Amniotic epithelial cell (primary cell): Measurements from ENCODE around the gene MISP.
"Not testable (repeated sequence)": the region's sequence is repeated elsewhere in the genome, so short reads cannot be mapped to it uniquely, and the experiment has no call there.

Source experiments
- DNase-seq: peaks from one replicate; pipeline ENCODE4 v3.0.0-alpha.2; 2010; ENCODE audit warnings: low read depth

Gene MISP, protein sequence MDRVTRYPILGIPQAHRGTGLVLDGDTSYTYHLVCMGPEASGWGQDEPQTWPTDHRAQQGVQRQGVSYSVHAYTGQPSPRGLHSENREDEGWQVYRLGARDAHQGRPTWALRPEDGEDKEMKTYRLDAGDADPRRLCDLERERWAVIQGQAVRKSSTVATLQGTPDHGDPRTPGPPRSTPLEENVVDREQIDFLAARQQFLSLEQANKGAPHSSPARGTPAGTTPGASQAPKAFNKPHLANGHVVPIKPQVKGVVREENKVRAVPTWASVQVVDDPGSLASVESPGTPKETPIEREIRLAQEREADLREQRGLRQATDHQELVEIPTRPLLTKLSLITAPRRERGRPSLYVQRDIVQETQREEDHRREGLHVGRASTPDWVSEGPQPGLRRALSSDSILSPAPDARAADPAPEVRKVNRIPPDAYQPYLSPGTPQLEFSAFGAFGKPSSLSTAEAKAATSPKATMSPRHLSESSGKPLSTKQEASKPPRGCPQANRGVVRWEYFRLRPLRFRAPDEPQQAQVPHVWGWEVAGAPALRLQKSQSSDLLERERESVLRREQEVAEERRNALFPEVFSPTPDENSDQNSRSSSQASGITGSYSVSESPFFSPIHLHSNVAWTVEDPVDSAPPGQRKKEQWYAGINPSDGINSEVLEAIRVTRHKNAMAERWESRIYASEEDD

DNA sequence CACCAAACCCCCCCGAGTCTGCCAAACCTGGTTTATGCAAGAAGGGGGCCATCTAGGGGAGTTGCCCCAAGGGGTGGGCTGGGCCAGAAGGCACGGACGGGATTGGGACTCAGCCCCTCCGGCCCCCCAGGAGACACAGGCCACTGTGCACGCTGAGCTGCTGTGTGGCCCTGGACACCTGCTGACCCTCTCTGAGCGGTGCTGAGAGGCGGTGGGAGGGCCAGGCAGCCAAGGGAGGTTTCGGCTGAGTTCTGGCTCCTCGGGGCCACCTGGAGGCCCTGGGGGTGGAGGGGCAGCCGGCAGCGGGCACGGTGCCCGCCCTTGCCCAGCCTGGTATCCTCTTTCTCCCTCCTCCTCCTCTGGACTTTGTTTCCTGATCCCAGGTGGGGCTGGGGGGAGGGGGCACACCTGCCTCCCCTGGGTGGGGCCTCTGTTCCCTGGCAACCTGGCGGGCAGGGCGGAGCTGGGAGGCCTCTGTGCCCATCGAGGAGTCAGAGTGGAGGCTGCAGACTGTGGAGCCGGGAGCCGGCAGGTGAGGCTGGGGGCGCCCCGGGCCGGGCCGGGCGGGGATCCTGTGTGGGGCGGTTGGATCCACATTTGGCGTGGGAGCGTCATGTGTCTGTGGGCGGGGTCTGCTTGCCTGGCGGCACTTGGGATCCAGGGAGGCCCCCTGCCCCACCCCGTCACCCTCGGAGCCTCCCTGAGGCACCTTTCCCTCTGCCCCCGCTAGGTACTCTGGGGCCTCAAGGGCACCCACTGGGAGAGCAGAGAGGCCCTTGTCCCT lies at the start of gene MISP:
Gene MISP (plus strand): TSS at position 473 of the 784 bp plus-strand sequence. CDS start 5,835 bp downstream, outside the sequence.
- no peak for DNase-seq

DNA sequence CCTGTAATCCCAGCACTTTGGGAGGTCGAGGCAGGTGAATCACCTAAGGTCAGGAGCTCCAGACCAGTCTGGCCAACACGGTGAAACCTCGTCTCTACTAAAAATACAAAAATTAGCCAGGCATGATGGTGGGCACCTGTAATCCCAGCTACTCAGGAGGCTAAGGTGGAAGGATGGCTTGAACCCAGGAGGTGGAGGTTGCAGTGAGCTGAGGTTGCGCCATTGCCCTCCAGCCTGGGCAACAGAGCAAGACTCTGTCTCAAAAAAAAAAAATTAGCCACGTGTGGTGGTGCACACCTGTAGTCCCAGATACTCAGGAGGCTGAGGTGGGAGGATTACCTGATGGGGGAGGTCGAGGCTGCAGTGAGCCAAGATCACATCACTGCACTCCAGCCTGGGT lies 48.1 kb upstream of the MISP start:
- not testable (repeated sequence) for DNase-seq

DNA sequence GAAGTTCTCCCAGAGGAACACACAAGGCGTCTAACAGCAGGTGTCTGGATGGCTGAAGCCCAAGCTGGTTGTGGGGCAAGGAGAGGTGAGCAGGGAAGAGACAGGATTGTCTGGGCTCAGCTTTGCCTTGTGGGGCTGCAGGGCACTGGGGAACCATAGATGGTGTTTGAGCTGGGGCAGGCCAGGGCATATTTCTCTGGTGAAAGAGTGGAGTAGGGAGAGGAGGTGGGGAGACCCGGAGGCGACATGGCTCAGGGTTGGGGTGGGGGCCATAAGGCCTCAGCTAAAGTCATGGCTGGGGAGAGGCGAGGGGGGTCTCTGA lies 47.6 kb upstream of the MISP start:
- no peak for DNase-seq

DNA sequence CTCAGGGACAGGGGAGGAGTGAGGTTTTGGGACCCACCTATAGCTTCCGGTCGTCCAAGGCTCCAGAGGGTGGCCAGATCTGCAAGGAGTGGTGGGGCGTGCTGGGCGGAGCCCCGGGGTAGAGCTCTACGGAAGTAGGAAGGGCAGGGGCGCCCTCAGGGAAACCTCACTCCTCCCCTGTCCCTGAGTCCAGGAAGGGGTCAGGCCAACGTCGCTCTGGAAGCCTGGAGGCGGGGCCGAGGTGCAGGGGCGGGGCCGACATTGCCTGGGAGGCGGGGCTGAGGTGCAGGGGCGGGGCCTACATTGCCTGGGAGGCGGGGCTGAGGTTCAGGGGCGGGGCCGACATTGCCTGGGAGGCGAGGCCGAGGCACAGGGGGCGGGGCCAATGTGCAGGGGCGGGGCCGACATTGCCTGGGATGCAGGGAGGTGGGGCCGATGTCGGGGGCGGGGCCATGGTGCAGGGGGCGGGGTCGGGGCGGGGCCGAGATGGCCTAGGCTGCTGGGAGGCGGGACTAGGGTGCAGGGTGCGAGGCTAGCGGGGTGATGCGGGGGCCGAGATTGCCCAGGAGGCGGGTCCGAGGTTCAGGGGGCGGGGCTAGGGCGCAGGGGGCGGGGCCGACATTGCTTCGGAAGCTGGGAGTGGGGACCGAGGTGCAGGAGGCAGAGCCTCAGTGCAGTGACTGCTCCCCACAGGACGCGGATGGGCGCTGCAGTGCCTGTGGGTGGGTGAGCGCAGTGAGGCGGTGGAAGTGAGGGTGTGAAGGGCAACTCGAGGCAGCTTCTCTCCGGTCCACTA lies 47.1 kb upstream of the MISP start:
- DNase-seq: peak; percentile 37

DNA sequence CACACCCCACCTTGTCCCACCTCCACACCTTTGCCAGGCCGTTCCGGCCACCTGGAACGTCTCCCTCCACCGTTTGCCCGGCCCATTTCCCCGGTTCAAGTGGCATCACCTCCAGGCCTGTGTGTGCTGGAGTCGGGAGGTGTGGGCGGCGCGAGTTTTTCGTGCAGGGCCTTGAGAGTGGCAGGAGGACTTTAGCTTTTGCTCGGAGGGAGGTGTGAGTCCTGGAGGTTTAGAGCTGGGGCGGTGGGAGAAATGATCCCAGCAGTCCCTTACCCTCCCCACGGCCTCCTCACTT lies 46.5 kb upstream of the MISP start:
- no peak for DNase-seq

DNA sequence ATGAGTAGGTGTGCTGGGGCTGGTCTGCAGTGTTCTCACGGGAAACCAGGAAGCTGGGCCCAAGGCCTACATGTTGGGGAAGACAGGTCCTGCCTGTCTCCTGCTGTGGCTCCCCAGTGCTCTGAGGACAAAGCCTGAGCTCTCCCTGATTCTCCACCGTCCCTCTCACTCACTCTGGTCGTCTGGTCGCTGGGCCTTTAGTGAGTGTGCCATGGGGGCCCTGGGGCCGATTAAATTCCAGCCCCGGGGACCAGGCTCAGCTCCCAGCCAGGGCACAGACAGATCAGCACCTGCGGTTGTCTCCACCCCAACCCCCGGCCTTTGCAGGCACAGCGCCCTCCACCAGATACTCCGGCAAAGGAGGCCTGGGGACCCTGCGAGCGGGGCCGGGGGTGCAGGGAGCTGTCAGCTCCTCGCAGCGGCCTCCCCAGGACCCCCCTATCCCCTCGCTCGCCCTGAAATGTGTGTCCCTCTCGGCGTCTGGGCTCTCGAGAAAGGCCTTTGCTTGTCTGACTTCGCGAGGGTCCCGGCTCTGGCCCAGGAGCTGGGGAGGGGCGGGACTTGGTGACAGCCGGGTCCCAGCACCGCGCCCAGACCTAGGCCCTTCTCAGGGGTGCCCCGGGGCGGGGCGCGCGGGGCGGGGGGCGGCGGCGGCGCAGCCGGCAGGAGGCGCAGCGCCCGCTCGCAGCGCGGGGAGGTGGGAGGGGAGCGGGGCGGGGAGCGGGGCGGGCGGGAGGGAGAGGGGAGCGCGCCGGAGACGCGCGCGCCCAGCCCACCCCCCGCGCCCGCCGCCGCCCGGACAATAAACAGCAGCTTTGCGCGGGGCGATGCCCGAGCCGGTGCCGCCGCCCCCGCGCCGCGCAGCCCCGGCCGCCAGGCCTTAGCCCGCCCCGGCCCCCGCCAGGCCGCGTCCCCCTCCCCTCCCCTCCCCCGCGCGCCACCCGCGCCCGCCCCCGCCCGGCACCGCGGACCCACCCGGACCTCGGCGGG lies 42.5 kb upstream of the MISP start, which contains the start of gene PALM:
Gene PALM (plus strand): TSS at position 782 of the 990 bp plus-strand sequence. CDS start 212 bp downstream, outside the sequence.
- DNase-seq: no peak

DNA sequence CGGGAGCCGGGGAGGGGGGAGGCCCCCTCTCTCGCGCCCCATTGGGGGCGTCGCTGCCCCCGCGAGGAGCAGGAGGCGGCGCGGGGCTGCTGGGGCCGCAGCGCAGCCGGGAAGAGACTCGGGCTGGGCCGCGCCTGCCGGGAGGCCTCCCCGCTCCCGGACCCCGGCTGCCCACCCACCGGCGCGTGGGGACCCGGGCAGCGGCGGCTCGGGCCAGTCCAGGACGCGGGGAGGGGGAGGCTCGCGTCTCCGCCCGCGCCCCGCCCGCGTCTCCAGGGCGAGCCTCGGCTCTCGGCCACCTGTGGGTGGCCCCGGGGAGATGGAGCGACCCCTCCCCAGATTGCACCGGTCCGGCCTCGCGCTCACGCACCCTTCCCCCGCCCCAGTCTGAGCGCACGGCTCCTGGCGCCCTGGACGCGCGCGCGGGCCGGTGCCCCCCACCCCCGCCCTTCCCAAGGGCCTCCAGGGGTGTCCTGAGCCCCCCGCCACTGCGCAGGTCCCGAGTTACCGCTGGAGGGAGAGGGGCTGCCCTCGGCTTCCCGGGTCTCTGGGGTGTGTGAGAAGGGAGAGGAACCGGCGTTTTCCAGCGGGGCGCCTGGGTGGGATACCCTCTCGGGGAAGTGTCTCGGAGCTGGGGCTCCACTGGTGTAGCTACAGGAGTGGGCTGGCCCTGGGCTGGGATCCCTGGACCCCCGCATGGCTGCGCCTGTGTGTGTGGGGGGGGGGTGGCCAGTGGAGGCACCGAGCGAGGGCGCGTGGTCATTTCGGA lies 41.5 kb upstream of the MISP start:
- no peak for DNase-seq

DNA sequence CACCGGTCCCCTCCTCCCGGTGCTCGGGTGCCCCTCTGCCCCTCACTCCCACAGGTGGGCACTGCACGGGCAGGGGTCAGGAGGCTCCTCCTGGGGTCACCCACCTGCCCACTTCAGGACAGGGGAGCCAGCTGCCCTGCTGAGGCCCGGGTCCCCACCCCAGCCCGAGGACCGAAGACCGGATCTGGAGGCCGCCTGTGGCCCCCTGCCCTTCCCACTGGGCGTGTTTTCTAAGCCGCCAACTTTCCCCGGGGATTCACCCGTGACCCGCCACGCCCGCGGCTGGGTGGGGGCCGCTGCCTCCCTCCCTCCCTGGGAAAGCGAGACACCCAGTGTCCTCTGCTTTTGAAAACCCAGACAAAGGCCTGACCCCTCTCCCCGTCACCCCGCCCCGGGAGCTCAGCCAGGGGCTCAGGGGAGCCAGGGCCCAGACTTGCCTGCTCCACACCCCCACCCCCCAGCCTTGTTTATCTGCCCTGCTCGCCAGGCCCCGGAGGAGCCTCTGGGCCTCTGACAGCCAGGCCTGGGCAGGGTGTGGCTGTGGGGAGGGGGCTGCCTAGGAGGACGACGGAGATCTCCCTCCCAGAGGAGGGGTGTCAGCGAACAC lies 40.8 kb upstream of the MISP start:
- DNase-seq: no peak

DNA sequence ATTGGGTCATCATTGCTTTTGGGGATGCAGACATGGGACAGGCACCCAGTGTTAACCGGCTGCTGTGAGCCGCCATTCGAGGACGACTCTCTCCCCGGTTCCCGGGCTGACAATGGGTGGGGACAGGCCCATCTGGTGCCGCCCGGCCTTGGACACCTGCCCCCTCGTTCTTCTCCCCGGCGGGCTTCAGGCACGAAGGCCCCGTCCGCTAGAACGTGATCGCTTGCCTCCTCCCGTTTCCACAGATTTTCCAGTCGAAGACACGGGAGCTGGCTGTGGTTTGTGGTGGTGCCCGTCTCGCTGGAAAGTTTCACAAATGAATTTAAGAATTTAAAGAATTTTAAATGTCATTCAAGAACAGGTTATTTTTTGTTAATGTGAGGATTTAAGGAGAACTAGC lies 40.1 kb upstream of the MISP start:
- peak; percentile 39 for DNase-seq

DNA sequence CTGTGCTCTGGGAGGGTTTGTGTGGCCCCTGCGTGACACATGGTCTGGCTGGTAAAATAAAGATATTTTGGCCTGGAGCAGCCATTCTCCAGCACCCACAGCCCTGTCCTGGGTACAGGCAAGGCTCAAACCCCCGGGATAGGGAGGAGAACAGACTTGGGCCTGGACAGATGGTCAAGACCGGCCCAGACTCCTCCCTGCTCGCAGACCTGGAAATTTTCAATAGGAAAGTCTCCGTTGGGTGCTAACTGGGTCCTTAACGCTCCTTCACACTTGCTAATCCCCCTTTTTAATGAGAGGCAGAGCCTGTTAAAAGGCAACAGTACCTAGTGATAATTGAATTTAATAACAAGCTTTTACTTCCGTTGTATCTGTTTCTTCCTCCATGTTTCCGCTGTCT lies 39.7 kb upstream of the MISP start:
- DNase-seq: no peak

DNA sequence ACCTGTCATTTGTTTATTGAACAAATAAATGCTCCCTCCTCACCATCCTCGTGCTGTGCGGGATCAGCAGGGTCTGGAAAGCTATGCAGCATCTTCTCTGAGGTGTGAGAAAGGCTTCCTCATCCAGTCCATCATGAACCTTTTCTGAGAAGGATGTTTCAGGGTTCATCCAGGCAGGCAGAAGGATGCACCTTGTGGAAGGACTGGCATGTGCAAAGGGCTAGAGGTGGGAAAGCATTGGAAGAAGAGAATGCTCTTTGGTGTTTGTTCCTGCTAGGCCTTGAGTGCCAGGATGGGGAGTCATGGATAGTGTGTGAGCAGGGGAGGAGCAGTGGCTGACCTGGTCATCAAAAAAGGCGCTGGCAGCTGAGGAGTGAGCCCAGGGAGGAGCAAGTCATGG lies 35.6 kb upstream of the MISP start:
- no peak for DNase-seq

DNA sequence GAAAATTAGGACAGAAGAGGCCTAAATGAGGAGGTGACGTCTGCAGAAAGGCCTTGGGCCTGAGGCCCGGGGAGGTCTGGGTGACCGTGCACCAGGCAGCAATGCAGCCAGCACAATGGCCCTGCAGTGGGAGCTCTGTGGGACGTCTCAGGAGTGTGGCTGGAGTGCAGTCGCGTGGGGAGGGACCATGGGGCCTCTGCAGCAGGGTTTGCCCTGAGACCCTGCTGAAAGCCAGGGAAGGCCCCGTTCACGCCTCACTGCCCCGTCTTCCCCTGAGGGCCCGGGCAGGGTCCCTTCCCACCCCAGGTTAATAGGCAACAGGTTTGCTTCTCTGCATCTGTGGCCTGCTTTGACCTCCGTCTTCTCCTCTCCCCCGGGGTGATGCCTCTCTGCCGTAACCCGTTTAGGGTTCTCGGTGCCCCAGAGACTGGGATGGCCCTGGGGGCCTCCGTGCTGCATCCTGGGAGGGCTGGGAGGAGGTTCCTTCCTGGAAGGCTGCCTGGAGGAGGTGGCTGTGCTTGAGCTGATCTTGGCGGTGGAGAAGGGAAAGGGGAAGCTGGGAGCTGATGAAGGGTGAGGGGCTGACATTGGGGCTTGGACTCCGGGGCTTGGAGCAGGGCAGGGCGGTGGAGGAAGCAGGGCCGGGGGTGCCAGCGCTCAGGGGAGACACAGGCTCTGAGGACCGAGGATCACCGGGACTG lies 32.5 kb upstream of the MISP start:
- no peak for DNase-seq

DNA sequence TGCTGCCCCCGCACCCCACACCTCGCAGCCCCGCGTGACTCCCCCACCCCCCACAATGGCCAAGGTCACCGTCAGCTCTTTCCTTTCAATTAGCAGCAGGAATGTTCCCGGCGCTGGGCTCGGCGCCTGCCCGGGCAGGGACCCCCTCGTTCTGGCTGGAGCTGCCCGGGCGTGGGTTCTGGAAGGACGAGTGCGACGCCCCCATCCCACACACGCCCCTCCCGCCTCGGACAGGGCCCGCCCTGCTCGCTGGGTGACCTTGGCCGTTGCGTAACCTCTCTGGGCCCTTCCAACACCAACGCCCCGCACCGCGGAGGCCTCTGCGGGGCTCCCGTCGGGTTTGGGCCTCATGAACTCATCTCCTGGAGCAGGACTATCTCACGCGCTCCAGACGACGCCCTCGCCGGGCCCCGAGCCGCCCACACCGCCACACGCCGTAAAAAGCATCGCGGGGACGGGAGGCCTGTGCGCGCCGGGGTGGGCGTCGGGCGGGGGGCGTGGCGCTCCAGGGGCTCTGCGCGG lies 31.9 kb upstream of the MISP start:
- peak; percentile 69 for DNase-seq

DNA sequence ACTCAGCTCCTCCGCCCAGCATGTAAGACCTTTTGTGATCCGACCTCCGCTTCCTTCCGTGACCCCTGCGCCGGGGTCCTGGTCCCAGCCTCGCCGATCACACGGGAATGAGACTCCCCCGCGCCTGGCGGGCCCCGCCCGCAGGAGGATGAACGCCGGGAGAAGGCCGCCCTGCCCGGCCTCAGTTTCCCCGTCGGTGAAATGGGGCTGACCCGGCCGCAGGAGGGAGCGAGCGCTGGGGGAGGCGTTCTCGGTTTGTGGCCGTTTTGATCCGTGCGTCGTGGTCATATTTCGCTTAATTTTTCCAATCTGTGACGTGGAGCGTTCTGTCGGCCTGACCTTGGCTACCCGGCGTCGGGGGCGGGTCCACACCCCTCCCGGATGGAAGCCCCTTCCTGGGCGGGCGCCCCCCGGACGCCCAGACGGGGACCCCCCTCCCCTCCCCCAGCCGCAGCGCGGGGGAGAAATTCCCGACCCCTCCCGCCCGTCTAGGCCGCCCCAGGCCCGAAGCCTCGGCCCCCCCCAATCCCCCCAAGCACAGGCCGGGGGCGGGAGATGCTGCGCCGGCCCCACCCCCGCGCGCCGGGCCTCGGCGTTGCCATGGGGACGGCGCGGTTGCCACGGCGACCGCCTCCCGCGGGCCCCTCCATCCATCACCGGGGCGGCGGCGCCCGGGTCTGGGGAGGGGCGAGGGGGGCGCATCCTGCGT lies 31.1 kb upstream of the MISP start:
- DNase-seq: no peak

DNA sequence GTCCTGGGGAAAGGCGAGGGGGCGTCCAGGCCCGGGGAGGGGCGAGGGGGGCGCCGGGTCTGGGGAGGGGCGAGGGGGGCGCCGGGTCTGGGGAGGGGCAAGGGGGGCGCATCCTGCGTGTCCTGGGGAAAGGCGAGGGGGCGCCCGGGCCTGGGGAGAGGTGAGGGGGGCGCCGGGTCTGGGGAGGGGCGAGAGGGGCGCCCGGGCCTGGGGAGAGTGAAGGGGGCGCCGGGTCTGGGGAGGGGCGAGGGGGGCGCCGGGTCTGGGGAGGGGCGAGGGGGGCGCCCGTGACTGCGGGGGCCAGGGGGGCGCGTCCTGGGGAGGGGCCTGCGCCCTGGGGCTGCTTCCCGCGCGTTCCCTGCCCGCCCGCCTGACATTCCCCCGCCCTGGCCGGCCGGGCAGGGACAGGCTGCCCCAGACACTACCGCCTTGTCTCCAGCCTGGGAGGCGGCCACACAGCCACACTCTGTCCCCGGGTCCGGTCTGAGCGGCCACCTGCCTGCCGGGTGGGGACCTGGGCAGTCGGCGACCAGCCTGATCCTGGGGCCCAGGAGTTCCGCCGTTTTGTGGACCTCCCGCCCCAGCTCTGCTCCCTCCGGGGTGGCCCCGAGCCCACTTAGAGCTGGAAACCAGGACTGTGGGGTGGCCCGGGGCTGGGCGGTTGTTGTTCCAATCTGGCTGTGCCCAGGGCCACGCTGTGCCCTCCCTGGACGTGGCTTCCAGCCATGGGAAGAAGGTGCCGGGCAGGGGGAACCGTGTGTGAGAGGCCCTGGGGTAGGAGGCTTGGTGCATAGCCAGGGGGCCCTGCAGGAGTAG lies 30.4 kb upstream of the MISP start:
- DNase-seq: no peak

DNA sequence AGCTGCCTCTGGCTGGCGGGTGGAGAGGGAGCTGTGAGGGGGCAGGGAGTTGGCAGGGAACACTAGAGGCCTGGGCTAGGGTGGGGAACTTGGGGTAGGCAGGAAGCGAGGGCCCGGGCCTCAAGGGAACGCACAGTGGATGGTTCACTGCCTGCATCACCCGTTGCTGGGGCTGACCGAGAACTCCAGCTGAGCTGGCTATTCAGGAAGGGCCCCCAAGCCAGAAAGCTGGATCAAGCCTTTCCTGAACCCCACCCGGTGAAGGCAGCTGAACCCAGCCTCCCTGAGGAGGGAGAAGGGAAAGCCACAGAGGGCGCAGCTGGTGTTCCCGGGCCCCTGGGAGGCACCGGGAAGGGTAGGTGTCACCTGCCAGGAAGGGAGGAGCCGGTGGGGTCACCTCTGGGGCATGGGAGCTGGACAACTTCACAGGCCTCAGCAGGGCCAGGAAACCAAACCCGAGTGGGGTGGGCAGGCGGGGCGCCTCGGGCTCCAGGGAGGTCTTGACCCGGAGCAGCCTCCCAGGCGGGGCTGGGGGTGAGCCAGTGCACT lies 28.3 kb upstream of the MISP start:
- no peak for DNase-seq

DNA sequence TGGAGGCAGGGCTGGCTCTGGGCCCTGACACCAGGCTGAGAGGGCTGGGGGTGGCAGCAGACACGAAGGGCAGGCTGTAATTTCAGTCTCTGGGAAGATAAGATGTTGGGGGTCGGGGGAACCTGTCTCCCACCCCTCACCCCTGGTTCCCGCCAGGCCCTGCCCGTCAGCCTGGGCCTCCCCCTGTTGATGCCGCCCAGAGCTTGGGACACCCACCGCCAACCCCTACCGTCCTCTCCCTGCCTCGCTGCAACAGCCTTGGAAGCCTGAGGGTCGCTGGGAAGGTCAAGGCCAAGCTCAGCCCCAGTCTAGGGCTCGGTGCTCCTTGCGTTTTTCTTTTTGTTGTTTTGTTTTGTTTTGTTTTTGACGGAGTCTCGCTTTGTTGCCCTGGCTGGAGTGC lies 27.7 kb upstream of the MISP start:
- no peak for DNase-seq
